NCI-H1694 treated with DMSO at 0.1 percent for 48 hours (cell line): Measurements from ENCODE around the gene ARHGEF5.
"Not testable (repeated sequence)": the region's sequence is repeated elsewhere in the genome, so short reads cannot be mapped to it uniquely, and the experiment has no call there.

Source experiments
- DNase-seq: peaks from one replicate; lab custom pipeline; 2025; lab: John Stamatoyannopoulos, UW

ARHGEF5 gene

DNA sequence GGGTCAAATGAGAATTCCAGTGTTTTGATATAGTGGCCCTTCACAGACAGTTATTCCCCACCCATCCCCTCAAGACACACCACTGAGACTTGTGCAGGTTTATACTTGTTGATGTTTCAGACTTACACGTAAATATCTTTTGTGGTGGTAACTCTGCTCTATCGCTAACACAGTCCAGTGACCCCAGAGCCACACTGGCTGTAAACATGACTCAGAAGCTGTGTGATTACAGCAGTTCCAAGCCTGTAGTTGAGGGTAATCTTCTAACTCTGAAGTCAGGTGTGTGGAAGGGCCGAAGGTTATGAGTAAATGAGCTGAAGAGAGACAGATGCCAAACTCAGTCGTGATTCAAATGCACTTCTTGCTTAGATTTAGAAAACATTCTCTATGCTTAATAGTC, 28.9 kb downstream of the ARHGEF5 start:
- DNase-seq = no peak

DNA sequence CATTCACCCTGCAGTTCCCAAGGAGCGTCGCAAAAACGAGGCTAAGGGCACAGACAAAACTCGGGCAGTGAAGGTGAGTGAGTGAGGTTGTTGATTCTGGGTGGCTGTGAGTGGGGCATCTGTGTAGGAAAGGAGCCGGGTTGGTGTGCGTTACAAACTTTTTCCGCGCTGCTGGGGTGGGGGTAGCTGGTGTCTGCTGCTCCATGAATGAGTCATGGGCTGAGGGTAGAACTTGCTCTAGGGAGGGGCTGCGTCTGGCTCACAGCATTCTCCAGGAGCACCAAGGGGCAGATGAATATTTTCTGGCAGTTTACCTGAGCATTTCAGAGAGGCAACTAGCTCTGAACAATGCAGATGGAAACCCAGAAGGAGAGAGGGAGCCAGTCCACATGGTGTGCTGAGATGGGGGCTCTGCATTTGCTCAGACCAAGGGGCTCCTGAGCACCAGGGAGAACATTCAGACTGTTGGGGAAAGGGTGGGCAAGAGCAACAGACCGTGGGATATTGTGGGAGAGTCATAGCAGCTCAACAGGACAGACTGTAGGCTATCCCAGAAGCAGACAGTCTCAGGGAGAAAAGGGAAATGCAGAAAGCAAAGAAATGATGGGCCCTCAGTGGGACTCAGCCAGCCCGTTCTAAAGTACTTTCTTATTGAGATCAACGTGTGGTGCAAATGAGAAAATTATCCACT, 29.5 kb downstream of the ARHGEF5 start:
- no peak for DNase-seq

DNA sequence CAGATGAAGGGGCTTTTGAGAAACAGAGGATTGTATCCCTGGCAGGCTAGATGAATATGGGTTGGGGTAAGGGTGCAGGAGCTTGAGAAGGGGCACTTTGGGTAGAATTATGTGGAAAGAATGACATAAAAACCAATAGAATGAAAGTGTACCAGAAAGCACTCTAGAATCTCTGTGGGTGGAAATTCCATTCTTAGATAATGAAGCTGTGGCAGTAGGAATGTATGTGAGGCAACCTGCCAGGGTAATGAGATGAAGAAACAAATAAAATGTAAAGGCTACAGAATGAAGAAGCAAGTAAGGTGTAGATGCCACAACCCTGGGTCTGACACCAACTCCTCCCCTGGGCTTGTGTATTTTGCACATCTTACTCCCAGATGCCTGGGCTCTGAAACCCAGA, 31.5 kb downstream of the ARHGEF5 start:
- DNase-seq = no peak

DNA sequence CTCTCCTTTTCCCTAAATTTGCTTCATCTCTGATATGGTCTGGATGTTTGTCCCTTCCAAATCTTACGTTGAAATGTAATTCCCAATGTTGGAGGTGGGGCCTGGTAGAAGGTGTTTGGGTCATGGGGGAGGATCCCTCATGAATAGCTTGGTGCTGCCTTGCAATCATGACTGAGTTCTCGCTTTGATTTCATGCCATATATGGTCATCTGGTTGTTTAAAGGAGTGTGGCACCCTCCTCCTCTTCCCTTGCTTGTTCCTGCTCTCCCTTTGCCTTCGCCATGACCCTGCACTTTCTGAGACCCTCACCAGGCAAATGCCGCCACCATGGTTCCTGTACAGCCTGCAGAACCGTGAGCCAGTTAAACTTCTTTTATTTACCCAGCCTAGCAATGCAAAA, 33.7 kb downstream of the ARHGEF5 start:
- DNase-seq = no peak

DNA sequence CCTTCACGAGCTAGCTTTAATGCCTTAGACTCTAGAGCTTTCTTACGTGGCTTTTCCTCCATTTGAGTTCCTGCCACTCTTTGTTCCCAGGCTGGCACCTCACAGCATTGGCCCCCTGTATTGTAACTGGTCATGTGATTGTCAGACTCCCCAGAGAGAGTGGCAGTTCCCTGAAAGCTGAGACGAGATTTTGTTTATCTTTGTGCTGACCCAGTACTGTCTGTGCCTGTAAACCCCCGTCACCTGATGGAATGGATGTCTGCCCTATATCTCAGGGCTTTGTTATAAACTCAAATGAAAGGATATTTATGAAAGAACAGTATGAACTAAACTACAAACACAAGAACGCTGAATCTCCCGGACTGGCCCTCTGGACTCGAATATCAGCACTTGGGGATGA, 35.3 kb downstream of the ARHGEF5 start:
- no peak for DNase-seq

DNA sequence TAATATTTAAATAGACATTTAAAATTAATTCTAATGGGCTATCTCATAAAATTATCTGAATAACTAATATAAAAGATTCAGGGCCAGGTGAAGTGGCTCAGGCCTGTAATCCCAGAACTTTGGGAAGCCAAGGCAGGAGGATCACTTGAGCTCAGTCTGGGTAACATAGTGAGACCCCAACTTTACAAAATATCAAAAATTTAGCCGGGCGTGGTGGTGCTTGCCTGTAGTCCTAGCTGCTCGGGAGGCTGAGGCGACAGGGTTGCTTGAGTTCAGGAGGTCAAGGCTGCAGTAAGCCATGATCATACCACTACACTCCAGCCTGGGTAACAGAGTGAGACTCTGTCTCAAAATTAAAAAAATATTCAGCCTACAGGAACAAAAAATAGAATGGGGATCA, 35.8 kb downstream of the ARHGEF5 start:
- no peak for DNase-seq

DNA sequence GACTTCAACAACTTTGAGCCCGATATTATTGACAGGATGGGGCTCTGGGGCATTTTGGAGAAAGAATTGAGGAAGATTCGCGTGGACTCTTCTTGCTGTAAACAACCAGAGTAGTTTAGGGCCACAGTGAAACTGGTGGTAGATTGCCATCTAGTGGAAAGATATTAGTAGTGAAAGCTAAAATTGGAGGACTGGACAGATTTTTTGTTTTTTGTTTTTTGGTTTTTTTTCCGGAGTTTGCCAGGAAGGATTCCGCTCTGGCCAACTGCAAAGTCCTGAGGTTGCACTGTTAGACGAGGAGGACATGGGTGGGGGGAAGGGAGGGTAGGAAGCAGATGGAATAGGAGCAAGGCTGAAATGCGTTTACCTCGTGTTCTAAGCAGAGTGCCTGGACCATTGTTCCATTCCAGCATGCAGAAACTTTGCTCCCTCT, 36.6 kb downstream of the ARHGEF5 start:
- DNase-seq = peak; percentile 63

DNA sequence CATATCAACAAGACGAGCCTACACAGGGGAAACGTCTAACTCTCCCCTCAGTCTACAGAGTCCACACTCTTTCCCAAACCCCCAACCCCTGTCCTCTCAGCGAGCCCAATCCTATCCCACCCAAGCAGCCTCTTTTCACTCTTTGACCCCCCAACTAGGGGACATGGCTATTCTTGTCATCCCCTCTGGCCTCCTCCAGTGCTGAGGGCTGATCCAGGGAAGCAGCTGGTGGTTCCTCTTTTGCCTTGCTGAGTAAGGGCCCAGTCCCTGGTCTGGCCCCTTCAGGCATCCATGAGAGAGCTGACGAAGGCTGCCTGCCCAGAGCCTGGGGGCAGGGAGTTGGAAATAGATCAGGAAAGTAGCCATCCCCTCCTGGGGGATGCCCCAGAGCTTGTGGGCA, 41.9 kb downstream of the ARHGEF5 start:
- no peak for DNase-seq

DNA sequence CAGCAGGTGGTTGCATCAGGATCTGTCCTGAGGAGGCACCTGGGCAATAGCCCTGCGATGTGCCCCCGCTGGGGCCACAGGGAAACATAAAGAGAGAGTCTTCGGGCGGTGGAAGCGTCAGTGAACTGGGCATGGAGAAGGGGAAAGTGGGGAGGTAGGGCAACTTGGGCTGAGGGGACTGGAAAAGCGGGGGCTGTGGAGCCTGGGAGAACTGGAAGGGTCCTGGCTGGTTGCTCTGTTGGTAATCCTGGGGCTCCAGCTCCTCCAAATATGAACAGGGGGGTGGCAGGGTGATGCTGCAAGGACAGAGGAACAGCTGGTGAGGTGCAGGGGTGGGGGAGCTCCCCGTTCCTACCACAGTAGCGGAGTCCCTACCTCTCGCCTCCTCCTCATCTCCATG, 43.1 kb downstream of the ARHGEF5 start:
- DNase-seq = no peak

DNA sequence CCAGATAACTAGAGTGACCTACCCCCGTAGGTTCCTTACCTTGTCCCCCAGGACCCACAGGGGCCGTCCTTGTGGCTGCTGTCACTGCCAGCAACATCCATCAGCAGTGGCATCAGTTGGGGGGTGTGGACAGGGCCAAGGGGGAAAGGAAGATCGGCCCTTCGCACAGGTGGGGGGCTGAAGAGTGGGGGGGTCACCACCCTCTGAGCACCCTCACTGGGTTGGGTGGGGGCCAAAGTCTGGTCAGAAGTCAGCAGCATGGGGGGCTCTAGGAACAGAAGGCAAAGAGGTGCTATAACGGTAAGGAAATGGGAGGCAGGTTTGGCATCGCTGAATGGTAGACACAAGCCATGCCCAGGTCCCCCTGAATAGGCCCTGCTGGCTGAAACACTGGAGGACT, 43.7 kb downstream of the ARHGEF5 start:
- no peak for DNase-seq

DNA sequence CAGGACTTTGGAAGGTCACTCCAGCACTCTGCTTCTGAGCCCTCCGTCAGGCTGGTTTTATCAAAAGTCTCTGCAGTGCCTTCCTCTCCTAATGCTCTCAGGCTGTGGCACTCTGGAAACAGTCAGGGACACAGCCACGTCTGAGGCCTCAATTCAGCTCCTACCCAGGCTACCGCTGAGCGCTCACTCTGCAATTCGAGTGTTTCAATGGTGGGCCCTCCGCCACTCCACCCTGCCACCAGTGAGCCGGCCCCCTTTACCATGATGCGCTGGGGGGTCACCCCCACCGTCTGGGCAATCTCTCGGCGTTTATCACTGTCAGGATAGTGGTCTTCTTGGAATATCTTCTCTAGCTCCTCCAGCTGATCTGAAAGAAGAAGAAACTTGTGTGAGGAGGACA, 44.7 kb downstream of the ARHGEF5 start:
- DNase-seq = no peak

DNA sequence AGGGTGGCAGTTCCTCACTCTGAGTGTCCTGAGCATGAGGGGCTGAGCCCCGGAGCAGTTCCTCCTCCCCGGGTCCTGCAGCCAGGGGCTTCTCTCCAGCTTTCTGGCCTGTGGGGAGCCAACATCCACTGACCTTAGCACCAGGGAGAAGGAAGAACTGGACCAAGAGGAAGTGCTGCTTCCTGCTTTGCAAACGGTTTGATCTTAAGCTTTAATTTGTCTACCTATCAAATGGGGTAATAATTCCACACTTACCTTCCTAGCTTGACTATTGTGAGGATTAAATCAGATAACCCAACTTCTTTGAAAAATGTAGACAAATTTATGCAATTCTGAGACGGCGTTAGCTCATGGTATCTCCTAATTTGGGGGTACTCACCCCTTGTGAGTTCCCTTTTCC, 46.3 kb downstream of the ARHGEF5 start:
- no peak for DNase-seq

DNA sequence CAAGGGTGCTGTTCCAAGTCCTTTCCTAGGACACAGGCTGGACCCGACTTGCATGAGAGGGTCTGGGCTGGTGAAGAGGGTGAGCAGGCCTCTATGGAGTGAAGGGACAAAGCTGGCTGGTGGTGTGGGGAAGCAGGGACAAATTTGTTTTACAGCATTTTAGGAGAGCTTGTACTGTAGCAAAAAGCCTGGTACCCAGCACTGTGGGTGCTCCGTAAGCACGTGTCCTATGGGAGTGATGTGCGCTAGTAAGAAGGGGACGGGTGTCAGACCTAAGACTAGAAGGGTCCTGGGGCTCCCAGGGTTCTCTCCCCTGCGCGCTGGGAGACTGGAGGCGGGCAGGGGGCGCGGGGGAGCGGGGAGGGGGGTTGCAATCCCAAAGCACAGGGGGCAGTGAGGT, 47.9 kb downstream of the ARHGEF5 start:
- DNase-seq = no peak

DNA sequence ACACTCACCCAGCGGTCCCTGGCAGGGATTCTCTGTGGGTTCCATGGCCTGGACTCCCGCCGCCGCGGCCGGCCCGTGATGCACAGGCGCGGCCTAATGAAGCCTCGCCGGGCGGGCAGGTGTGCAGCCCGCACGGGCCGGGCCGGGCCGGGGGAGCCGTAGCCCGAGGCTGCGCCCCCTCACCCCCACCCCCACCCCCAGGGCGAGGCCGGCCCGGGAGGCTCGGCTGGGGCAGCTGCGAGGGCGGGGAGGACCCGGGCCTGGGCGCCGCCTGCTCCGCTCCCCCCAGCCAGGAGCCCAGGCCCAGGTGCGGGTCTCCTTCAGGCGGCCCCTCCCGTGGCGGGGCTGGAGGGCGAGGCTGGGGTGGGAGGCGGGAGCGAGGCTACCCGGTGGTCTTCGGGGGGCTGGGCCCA, 48.5 kb downstream of the ARHGEF5 start, which contains the start of gene NOBOX:
NOBOX (minus strand) TSS at position 45 of the 413 bp plus-strand sequence.
- DNase-seq = no peak

DNA sequence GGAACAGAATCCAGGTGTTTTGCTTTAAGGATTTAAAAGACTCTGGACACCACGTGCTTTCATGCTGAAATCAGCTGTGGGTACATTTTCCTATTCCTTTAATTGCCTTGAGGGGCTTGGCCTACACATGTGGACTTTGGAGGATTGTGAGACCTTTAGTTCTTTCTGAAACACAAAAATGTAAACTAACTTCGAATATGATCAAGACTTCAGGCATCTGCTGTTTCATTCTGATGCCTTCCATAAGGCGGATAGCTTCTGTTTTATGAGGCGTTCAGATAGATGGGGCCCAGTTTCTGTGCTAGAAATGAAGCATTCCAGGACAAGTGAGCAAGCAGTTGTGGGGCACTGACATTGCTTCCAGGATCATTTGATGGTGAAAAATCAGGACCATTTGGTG, 49.7 kb downstream of the ARHGEF5 start:
- no peak for DNase-seq

DNA sequence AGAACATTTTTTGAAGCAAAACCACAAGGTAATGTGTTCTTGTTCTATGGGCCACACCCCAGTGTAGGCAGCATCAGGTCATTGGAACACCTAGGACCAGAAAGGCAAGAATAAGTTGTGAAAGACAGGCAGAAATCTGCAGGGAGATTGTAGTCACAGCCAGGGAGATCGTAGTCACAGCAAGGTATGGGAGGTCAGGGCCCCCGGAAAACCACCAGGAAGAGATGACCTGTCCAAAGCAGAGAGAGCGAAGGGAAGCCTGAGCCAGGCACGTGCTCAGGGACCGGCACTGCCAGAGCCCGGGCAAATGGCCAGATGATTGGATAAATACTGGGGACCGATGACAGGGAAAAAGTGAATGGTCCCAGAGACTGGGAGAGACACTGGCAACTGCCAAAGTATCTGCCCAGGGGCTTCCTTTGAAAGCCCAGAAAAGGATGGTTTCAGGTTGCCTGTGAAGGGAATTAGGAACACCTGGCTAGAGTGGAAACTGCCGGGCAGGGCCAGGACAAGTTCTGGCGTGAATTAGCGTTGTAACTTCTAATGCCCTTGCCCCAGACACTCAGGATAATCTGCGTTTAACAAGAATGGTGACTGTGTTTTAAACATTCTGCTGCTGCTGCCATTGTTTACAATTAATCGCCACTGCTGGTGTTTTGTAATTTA, 52.2 kb downstream of the ARHGEF5 start:
- DNase-seq = no peak

DNA sequence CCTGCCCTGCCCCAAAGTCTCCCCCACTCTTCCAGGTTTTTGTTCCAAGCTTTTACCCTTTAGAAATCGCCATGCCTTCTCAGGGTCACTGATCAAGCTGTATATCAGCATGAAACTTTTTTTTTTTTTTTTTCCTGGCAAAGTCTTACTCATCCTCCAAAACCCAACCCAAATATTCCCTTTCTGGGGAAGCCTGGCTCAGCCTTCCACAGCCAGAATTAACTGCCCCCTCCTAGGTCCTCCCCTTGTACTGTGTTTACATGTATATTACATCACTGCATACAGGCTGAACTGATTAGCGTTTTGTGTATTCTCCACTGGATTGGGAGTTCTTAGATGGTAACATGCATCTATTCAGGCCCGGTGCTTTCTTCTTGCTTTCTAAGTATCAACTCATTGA, 52.9 kb downstream of the ARHGEF5 start:
- no peak for DNase-seq

DNA sequence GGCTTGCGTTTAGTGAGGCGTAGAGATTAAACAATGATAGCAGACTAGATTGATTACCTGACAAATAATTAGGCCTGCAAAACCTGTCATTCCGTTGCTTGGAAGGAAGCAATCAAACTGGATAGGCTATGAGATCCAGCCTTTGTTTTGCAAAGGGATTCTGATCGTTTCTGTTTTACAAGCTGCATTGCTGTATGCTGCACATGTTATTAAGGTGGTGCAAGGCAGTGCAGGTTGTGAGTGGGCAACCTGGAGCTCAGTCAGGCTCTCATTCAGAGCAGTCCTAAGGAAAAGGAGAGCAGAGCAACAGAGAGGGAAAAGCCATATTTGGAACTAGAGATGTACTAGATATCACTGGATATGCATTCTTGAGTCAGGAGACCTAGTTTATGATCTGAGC, 55.2 kb downstream of the ARHGEF5 start:
- DNase-seq = no peak

DNA sequence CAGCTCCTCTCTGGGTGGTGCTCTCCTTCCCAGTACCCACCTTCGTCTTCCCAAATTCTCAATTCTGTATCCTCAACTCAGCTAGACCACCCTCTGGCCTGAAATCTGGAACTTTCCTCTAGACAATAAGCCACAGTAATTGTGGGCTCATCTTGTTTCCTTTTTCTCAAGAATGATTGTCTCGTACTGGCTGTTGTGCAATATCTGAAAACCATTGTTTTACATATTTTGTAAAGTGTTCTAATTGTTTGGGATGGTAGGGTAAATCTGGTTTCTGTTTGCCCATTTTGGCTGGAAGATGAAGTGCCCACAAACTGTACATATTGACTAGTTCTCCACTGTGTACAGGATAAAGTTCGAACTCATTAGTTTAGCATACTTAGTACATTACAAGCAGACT, 59.6 kb downstream of the ARHGEF5 start:
- no peak for DNase-seq

DNA sequence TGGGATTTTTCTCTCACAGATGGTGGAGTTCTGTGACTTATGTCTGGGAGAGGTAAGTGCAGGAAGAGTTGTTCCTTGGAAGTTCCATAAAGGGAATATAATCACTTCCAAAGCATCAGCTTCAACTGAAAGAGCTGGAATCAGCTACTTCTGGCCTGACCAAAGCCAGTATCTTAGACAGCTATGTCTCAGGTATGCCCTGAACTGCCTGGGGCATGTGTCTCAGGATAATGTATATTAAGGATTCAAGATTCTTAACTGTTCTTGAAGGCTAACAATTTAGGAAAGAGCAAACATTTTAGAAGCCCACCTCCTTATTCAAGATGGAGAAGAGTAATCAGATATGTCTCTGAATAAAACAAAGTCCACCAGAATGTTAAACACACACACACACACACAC, 60.7 kb downstream of the ARHGEF5 start:
- DNase-seq = no peak

DNA sequence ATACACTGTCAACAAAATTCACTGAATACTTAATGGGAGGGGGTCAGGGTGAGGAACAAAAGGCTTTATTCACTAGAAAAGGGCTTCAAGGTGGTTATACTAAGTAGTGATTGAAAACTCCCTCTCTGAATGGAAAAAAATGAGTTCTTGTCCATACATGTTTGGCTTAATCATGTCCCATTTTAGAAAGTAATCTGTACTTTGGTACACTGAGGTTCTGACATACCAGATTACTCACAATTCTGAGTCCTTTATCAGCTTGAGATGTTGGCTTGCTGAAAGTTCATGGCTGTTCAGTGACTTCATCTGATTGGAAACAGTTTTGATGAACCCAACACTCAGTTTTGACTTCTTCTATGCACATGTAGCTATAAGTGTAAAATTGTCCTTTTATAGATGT, 61.1 kb downstream of the ARHGEF5 start:
- no peak for DNase-seq

DNA sequence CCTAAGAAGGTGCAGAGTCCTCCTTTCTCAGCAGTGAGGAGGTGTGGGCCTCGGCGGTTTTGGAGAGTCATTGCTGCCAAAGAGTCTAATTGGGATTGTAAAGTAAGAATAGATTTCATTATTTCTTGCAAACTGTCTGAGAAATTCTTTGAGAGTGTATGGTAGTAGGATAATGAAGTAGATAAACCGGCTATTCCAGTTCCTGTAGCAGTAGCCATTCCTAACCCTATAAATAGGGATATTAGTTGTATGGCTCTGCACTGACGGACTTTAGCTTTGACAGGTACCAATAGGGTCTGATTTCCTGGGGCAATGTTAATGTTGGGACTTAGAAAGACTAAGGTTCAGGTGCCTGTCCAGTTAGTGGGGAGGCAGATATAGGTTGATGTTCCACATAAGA, 63.7 kb downstream of the ARHGEF5 start:
- not testable (repeated sequence) for DNase-seq

DNA sequence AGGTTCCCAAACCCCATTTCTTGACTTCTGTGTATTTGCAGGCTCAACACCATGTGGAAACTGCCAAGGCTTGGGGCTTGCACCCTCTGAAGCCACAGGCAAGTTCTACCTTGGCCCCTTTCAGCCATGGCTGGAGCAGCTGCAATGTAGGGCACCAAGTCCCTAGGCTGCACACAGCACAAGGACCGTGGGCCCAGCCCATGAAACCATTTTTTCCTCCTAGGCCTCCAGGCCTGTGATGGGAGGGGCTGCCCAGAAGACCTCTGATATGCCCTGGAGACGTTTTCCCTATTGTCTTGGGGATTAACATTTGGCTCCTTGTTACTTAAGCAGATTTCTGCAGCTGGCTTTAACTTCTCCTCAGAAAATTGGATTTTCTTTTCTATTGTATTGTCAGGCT, 72.3 kb downstream of the ARHGEF5 start:
- DNase-seq = not testable (repeated sequence)

DNA sequence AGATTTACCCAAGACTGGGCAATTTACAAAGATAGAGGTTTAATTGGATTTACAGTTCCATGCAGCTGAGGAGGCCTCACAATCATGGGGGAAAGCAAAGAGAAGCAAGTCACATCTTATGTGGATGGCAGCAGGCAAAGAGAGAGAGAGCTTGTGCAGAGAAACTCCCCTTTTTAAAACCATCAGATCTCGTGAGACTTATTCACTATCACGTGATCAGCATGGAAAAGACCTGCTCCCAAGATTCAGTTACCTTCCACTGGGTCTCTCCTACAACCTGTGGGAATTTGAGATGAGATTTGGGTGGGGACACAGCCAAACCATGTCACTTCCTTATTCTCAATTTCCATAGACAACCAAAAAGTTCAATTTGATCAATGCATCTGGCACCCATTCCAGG, 73.2 kb downstream of the ARHGEF5 start:
- no peak for DNase-seq
